HG03280 (cell line): ENCODE measurements around the gene SEC24C.
A peak's percentile ranks its signal among the peaks of the same experiment; 100 is the strongest.

Source experiments
- ATAC-seq: cut with Tn5 transposase; IDR thresholded peaks from one replicate; pipeline ENCODE4 v1.9.1; 2021; ENCODE audit warnings: mild to moderate bottlenecking, moderate library complexity; ENCODE audit not compliant: unreplicated experiment

The SEC24C gene

GRCh38 chr10:73809061-73809818, 65.1 kb downstream of the SEC24C start:
- ATAC-seq = no peak

GRCh38 chr10:73810358-73810734, 66.2 kb downstream of the SEC24C start:
- ATAC-seq = no peak

GRCh38 chr10:73810735-73811465, 66.7 kb downstream of the SEC24C start:
- peak; percentile 26 for ATAC-seq

- no peak for ATAC-seq
Measured at GRCh38 chr10:73812657-73813056, 68.5 kb downstream of the SEC24C start.

- no peak for ATAC-seq
Measured at GRCh38 chr10:73813333-73813732, 69.2 kb downstream of the SEC24C start.

- ATAC-seq = no peak
Measured at GRCh38 chr10:73814276-73814895, 70.2 kb downstream of the SEC24C start.

- no peak for ATAC-seq
Measured at GRCh38 chr10:73814896-73815718, 70.9 kb downstream of the SEC24C start.

GRCh38 chr10:73815719-73816030, 71.5 kb downstream of the SEC24C start:
- ATAC-seq = no peak

GRCh38 chr10:73816917-73817729, 73.0 kb downstream of the SEC24C start:
- no peak for ATAC-seq

- no peak for ATAC-seq
Measured at GRCh38 chr10:73817826-73818225, 73.7 kb downstream of the SEC24C start.

GRCh38 chr10:73818402-73818801, 74.2 kb downstream of the SEC24C start:
- no peak for ATAC-seq

GRCh38 chr10:73819081-73819480, 74.9 kb downstream of the SEC24C start:
- ATAC-seq = no peak

GRCh38 chr10:73819513-73820093, 75.4 kb downstream of the SEC24C start:
- ATAC-seq = no peak
